Cardiac fibroblast (primary cell): ENCODE measurements around the gene AGBL3.

Experiments used
- DNase-seq, 2 donors: peaks; one replicate each; pipeline versions ENCODE4 v3.0.0 to v3.0.0-alpha.2; 2010; ENCODE audit warnings: low read depth in 2 of 2
- H3K4me3 ChIP-seq, 2 donors: replicated peaks in 1 of 2; 1 replicate in 1 of 2; 2 replicates in 1 of 2; pipeline ENCODE4 v1.5.1; 2011; ENCODE audit warnings: low read depth in 2 of 2, low read length in 2 of 2, mild to moderate bottlenecking in 2 of 2, moderate library complexity in 1 of 2
- CTCF ChIP-seq: IDR thresholded peaks from one replicate; pipeline ENCODE4 v1.5.1; 2011; ENCODE audit warnings: low read depth, mild to moderate bottlenecking, low read length, inconsistent platforms

The AGBL3 gene

GRCh38 chr7:135074096-135074495, 87.8 kb downstream of the AGBL3 start:
- DNase-seq: no peak
- no peak for TF ChIP-seq CTCF

DNA sequence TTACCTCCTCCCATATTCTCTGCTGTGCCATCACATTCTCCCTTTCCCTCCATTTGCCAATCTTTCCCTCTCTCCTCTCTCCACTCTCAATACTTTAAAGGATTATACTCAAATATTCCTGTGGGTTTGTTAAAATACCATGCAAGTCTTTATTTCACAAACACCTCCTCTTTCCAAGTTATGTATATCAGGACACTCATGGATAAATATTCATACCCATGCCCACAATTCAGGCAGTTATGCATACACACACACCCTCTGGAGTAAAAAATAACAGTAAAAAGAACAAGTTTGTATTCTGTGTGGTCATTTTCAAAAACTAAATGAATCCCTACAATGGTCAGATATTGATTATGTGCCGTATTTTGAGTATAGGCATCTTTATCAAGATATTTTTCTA, 88.2 kb downstream of the AGBL3 start:
- no peak overlapping the region for H3K4me3 ChIP-seq
- DNase-seq: no peak

More at GRCh38 chr7:135074096-135074495, 87.8 kb downstream of the AGBL3 start:
- H3K4me3 ChIP-seq: no peak overlapping the region

GRCh38 chr7:135075716-135076115, 89.4 kb downstream of the AGBL3 start:
- DNase-seq: no peak
- no peak overlapping the region for H3K4me3 ChIP-seq
- TF ChIP-seq CTCF: no peak

More for the DNA sequence above, 88.2 kb downstream of the AGBL3 start:
- TF ChIP-seq CTCF: no peak

DNA sequence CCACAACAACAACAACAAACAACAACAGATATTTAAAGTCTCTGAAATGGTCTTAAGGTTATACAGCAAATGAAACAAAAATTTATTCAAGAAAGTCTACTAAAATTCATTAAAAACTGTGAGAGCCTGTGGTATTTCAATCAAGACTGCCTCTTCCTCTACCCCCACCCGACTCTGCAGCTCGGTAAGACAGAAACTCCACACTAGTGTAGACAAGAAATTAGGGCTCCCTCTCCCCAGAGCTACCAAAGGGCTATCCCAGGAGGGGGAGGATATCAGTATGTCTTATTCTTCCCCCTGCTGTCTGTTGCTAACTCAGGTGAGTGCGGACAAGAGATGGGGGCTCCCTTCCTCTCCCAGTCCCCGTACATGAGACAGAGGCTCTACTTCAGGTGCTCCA, 90.6 kb downstream of the AGBL3 start:
- no peak overlapping the region for H3K4me3 ChIP-seq
- TF ChIP-seq CTCF: no peak
- DNase-seq: no peak

- DNase-seq: no peak
- TF ChIP-seq CTCF: no peak
These were observed 91.3 kb downstream of the AGBL3 start for GRCh38 chr7:135077642-135078041.

GRCh38 chr7:135078051-135078450, 91.7 kb downstream of the AGBL3 start:
- no peak overlapping the region for H3K4me3 ChIP-seq
- TF ChIP-seq CTCF: no peak
- no peak for DNase-seq

More at GRCh38 chr7:135077642-135078041, 91.3 kb downstream of the AGBL3 start:
- H3K4me3 ChIP-seq: no peak overlapping the region

GRCh38 chr7:135079068-135079467, 92.8 kb downstream of the AGBL3 start:
- no peak for DNase-seq
- H3K4me3 ChIP-seq: no peak overlapping the region
- TF ChIP-seq CTCF: no peak
